ENCODE data around the gene ABCB4.

ABCB4 gene

GRCh38 chr7:87416682-87417587 lies 58.5 kb downstream of the ABCB4 start:
- peak; percentile 86 for DNase-seq

GRCh38 chr7:87414794-87415188 lies 60.7 kb downstream of the ABCB4 start:
- DNase-seq: peak; percentile 27

GRCh38 chr7:87413951-87414793 lies 61.3 kb downstream of the ABCB4 start:
- DNase-seq: peak; percentile 84

GRCh38 chr7:87413029-87413428 lies 62.5 kb downstream of the ABCB4 start:
- DNase-seq: no peak

- no peak for DNase-seq
Observed at GRCh38 chr7:87411186-87411585, 64.3 kb downstream of the ABCB4 start.

GRCh38 chr7:87404674-87405073 lies 70.8 kb downstream of the ABCB4 start:
- no peak for DNase-seq

- no peak for DNase-seq
Observed at GRCh38 chr7:87398446-87398845, 77.0 kb downstream of the ABCB4 start.

- no peak for DNase-seq
Observed at GRCh38 chr7:87395442-87396020, 79.9 kb downstream of the ABCB4 start.

- no peak for DNase-seq
Observed at GRCh38 chr7:87391020-87391701, 84.3 kb downstream of the ABCB4 start.

- DNase-seq: no peak
Observed at GRCh38 chr7:87380905-87381304, 94.6 kb downstream of the ABCB4 start.

GRCh38 chr7:87375662-87376435 lies 99.6 kb downstream of the ABCB4 start:
- no peak for DNase-seq

GRCh38 chr7:87370660-87371180 lies 104.8 kb downstream of the ABCB4 start:
- peak; percentile 2 for DNase-seq

- DNase-seq: no peak
Observed at GRCh38 chr7:87369216-87369615, 106.3 kb downstream of the ABCB4 start.

- DNase-seq: no peak
Observed at GRCh38 chr7:87364246-87364645, 111.2 kb downstream of the ABCB4 start.

GRCh38 chr7:87363342-87363741 lies 112.1 kb downstream of the ABCB4 start:
- DNase-seq: no peak

- DNase-seq: no peak
Observed at GRCh38 chr7:87361320-87361719, 114.2 kb downstream of the ABCB4 start.

- DNase-seq: no peak
Observed at GRCh38 chr7:87359366-87359765, 116.1 kb downstream of the ABCB4 start.

- DNase-seq: no peak
Observed at GRCh38 chr7:87356448-87356847, 119.0 kb downstream of the ABCB4 start.

- DNase-seq: peak; percentile 50
Observed at GRCh38 chr7:87354749-87355148, 120.7 kb downstream of the ABCB4 start.

Data from NCI-H82 (cell line).